ENCODE measurements around the gene GNAZ. TPM values are rescaled to one million over a fixed set of nuclear protein-coding genes. Genes with fewer than 3 reads are reported as not detected.

The GNAZ gene
- total and polyA plus RNA-seq, 12 donors, result 1.3 to 4.2 (median 2.3) TPM

DNA sequence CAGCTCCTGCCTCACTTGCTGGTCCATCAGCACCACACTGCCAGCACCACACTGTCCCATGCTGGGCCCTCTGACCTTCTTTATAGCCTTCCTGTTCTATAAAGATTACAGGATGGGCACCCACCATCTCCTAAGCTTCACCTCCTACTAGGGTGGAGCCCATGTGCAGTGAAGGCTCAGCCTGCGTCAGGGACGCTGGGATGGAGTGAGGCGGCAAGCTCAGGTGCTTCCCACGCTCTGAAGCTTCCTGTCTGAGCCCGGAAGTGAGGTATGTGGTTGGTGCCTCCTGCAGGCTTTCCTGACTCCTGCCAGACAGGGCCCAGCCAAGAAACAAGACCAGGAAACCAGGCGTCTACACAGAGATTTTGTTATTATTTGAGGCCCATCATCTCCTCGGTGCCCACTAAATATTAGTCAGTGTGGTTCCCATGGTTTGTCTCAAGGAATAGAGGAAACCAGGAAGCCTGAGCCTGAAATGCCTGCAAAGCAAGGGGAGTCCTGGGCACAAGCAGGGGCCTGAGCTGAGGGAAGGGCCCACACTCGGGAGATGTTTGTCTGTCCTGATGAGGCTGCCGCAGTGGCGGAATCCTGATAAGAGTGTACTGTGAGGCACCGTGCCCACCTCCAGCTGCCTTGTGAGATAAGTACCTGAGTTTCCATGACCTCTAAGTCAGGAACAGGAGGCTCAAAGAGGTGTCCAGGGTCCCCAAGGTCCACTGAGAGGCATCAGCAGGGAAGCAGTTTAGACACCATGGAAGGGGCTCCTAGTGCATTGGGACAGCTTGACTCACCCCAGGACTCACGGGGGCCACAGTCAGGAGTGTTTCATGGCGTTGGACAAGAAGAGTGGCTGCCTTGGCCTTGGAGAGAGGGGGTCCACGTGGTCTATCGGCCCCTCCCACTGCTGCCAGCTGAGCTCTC lies 49.4 kb downstream of the GNAZ start:
- intact Hi-C loops (cut with DNase I), result loop anchor here in 4 of 10 donors (10.0 kb wide), 5 partner anchors 85 to 775 kb away; no protein-coding TSS in a partner anchor
- ATAC-seq, result peak in 5 of 8 donors; percentile 10 to 52 (median 43)

DNA sequence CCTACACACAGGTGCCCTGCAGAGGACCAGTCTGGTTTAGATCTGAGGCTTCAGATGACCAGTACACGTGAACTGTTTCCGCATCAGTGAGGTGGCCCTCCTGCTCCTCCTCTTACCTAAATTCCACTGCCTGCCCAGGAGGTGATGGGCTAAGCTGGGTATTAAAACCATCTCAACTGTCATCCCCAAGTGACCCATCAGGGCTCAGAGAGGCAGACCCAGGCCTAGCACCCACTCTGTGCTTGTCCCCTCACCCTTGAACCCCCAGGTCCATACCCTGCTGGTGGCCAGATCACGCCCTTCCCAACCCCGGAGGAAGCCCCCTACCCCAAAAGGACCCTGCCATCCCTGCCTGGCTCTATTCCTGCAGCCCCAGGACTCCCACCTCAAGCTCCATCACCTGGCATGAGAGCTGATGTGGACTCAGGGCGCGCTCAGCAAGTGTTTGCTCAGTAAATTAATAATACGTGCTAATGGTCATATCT lies 50.1 kb downstream of the GNAZ start:
- 96 to 98% methylated on average over 7 of the region's 7 CpGs for WGBS, 2 donors
- TF ChIP-seq, protein P1, sequence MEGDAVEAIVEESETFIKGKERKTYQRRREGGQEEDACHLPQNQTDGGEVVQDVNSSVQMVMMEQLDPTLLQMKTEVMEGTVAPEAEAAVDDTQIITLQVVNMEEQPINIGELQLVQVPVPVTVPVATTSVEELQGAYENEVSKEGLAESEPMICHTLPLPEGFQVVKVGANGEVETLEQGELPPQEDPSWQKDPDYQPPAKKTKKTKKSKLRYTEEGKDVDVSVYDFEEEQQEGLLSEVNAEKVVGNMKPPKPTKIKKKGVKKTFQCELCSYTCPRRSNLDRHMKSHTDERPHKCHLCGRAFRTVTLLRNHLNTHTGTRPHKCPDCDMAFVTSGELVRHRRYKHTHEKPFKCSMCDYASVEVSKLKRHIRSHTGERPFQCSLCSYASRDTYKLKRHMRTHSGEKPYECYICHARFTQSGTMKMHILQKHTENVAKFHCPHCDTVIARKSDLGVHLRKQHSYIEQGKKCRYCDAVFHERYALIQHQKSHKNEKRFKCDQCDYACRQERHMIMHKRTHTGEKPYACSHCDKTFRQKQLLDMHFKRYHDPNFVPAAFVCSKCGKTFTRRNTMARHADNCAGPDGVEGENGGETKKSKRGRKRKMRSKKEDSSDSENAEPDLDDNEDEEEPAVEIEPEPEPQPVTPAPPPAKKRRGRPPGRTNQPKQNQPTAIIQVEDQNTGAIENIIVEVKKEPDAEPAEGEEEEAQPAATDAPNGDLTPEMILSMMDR (IDR thresholded peaks at IDR 0.05), result no peak
- H3K4me1 ChIP-seq, result peaks cover 0 to 21% (median 5%) of the 10 kb centered on the region in 9 donors
- H3K27me3 ChIP-seq, result peaks cover 0 to 4% (median 0%) of the 10 kb centered on the region in 7 donors
- ATAC-seq (no peak), DNase-seq (no peak)
- no peak overlapping the region for H3K4me3 ChIP-seq
- intact Hi-C loops (cut with DNase I), result loop anchor here in 4 of 10 donors (10.0 kb wide), 4 partner anchors 266 to 776 kb away; no protein-coding TSS in a partner anchor
- peak overlapping the region in 1 of 10 donors; percentile 41 for H3K27ac ChIP-seq
- peaks cover 0 to 8% (median 0%) of the 10 kb centered on the region in 9 donors for H3K36me3 ChIP-seq
- H3K9me3 ChIP-seq, result no peaks in the 10 kb centered on the region

More for the DNA sequence above, 49.4 kb downstream of the GNAZ start:
- Histone ChIP-seq H3K27ac (peak overlapping the region in 3 of 10 donors; percentile 17 to 41 (median 35)), H3K9me3 (no peaks in the 10 kb centered on the region), H3K27me3 (peaks cover 0 to 5% (median 0%) of the 10 kb centered on the region in 7 donors), H3K4me3 (no peak overlapping the region), H3K36me3 (peaks cover 0 to 8% (median 0%) of the 10 kb centered on the region in 9 donors), H3K4me1 (peaks cover 0 to 21% (median 5%) of the 10 kb centered on the region in 9 donors)
- WGBS, 2 donors, result 72 to 74% methylated on average over 15 of the region's 15 CpGs
- TF ChIP-seq, protein P1 (IDR thresholded peaks at IDR 0.05), result no peak
- no peak for DNase-seq

DNA sequence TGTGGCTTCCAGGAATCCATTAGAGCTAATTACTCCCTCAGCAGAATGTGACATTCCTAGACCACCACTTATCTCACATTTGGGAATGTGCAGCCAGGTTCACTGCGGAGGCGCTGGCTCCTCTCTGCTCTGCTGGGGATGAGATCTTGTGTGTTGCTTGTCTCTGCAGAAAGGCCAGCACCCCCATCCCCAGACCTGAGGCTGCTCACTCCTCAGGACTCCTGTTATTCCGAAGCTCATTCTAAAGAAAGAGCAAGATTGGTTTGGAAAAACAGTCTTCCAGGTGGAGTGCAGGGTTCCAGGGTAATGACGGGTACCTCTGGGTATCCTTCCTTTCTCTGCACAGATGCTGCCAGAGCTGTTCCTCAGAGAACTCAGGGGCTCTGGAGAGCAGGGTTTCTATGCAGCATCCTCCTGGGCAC lies 50.7 kb downstream of the GNAZ start:
- no peak overlapping the region for H3K27ac ChIP-seq
- H3K4me1 ChIP-seq, result peaks cover 0 to 21% (median 5%) of the 10 kb centered on the region in 9 donors
- ATAC-seq (no peak), DNase-seq (no peak)
- H3K9me3 ChIP-seq, result no peaks in the 10 kb centered on the region
- TF ChIP-seq, protein P1 (IDR thresholded peaks at IDR 0.05), result no peak
- H3K27me3 ChIP-seq, result no peaks in the 10 kb centered on the region
- intact Hi-C loops (cut with DNase I), result loop anchor here in 4 of 10 donors (10.0 kb wide), 4 partner anchors 266 to 776 kb away; no protein-coding TSS in a partner anchor
- 73 to 78% methylated on average over 4 of the region's 4 CpGs for WGBS, 2 donors
- no peak overlapping the region for H3K4me3 ChIP-seq
- H3K36me3 ChIP-seq, result peaks cover 0 to 8% (median 0%) of the 10 kb centered on the region in 9 donors

DNA sequence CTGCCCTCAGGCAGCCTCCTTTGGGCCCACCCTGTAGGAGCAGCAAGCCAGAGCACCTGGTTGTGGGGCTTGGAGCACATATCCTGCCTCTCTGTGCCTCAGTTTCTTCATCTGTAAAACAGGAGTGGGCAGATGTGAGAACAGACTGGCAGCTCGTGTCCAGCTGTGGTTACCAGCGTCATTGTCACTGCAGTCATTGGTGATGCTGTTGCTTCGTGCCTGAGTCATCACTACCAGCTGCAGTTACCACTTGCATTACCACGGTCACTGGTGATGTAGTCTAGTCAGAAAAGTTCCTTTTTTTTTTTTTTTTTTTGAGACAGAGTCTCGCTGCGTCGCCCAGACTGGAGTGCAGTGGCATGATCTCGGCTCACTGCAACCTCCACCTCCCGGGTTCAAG lies 51.1 kb downstream of the GNAZ start:
- intact Hi-C loops (cut with DNase I), result loop anchor here in 4 of 10 donors (10.0 kb wide), 4 partner anchors 267 to 777 kb away; no protein-coding TSS in a partner anchor
- WGBS, 2 donors, result 88 to 90% methylated on average over 9 of the region's 9 CpGs
- no peaks in the 10 kb centered on the region for H3K27me3 ChIP-seq

More for the DNA sequence above, 51.1 kb downstream of the GNAZ start:
- DNase-seq (no peak), ATAC-seq (no peak)
- H3K27ac ChIP-seq, result no peak overlapping the region
- peaks cover 0 to 21% (median 5%) of the 10 kb centered on the region in 9 donors for H3K4me1 ChIP-seq
- no peak overlapping the region for H3K4me3 ChIP-seq
- TF ChIP-seq, protein P1 (IDR thresholded peaks at IDR 0.05), result no peak
- no peaks in the 10 kb centered on the region for H3K9me3 ChIP-seq
- H3K36me3 ChIP-seq, result peaks cover 0 to 8% (median 0%) of the 10 kb centered on the region in 9 donors
